Epithelial cell of alveolus of lung (primary cell): ENCODE data around the gene LGR5. TPM values are rescaled to one million over a fixed set of nuclear protein-coding genes. Genes with fewer than 3 reads are reported as not detected.

Experiments
- total RNA-seq: library from RNA; depleted of rRNA; stranded (reverse); fragments of >200 nt; gene quantifications from 2 replicates; pipeline ENCODE4 v1.2.1, GENCODE V29; 2015

The LGR5 gene, protein sequence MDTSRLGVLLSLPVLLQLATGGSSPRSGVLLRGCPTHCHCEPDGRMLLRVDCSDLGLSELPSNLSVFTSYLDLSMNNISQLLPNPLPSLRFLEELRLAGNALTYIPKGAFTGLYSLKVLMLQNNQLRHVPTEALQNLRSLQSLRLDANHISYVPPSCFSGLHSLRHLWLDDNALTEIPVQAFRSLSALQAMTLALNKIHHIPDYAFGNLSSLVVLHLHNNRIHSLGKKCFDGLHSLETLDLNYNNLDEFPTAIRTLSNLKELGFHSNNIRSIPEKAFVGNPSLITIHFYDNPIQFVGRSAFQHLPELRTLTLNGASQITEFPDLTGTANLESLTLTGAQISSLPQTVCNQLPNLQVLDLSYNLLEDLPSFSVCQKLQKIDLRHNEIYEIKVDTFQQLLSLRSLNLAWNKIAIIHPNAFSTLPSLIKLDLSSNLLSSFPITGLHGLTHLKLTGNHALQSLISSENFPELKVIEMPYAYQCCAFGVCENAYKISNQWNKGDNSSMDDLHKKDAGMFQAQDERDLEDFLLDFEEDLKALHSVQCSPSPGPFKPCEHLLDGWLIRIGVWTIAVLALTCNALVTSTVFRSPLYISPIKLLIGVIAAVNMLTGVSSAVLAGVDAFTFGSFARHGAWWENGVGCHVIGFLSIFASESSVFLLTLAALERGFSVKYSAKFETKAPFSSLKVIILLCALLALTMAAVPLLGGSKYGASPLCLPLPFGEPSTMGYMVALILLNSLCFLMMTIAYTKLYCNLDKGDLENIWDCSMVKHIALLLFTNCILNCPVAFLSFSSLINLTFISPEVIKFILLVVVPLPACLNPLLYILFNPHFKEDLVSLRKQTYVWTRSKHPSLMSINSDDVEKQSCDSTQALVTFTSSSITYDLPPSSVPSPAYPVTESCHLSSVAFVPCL
- not detected in 2 replicates for total RNA-seq

DNA sequence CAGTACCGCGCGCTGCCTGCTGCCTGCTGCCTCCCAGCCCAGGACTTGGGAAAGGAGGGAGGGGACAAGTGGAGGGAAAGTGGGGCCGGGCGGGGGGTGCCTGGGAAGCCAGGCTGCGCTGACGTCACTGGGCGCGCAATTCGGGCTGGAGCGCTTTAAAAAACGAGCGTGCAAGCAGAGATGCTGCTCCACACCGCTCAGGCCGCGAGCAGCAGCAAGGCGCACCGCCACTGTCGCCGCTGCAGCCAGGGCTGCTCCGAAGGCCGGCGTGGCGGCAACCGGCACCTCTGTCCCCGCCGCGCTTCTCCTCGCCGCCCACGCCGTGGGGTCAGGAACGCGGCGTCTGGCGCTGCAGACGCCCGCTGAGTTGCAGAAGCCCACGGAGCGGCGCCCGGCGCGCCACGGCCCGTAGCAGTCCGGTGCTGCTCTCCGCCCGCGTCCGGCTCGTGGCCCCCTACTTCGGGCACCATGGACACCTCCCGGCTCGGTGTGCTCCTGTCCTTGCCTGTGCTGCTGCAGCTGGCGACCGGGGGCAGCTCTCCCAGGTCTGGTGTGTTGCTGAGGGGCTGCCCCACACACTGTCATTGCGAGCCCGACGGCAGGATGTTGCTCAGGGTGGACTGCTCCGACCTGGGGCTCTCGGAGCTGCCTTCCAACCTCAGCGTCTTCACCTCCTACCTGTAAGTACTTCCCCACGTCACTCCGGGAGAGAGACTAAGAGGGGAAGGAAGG, at the start of gene LGR5:
TSS of gene LGR5 (plus strand) at position 186 of the 732 bp plus-strand sequence. CDS start at position 469, 283 bp downstream.

Other genes with a start within 250 kb of the LGR5 start
- 9.4 and 31.7 TPM in 2 replicates for gene ZFC3H1, start 224.1 kb downstream of the LGR5 start, total RNA-seq
- 3.4 and 4.7 TPM in 2 replicates for gene THAP2, start 224.5 kb downstream of the LGR5 start, total RNA-seq
- gene TMEM19, start 246.3 kb downstream of the LGR5 start, total RNA-seq: 7.4 and 17.9 TPM in 2 replicates